ENCODE measurements around the gene CYP1A2.

GRCh38 chr15:74775894-74776293 is 27.2 kb downstream of the CYP1A2 start:
- TF ChIP-seq, protein P1, sequence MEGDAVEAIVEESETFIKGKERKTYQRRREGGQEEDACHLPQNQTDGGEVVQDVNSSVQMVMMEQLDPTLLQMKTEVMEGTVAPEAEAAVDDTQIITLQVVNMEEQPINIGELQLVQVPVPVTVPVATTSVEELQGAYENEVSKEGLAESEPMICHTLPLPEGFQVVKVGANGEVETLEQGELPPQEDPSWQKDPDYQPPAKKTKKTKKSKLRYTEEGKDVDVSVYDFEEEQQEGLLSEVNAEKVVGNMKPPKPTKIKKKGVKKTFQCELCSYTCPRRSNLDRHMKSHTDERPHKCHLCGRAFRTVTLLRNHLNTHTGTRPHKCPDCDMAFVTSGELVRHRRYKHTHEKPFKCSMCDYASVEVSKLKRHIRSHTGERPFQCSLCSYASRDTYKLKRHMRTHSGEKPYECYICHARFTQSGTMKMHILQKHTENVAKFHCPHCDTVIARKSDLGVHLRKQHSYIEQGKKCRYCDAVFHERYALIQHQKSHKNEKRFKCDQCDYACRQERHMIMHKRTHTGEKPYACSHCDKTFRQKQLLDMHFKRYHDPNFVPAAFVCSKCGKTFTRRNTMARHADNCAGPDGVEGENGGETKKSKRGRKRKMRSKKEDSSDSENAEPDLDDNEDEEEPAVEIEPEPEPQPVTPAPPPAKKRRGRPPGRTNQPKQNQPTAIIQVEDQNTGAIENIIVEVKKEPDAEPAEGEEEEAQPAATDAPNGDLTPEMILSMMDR (IDR thresholded peaks at IDR 0.05; ENCODE audit: borderline replicate concordance, extremely low read depth, low read length, poor library complexity, severe bottlenecking): no peak
- TF ChIP-seq EZH2 (IDR thresholded peaks at IDR 0.05; ENCODE audit: borderline replicate concordance, low read depth, low read length, severe bottlenecking): no peak

Data from DND-41 (cell line).